Spleen (tissue), 7 donors: ENCODE measurements around the gene SIX5.

Experiments
- POLR2A ChIP-seq, 3 donors: fragments of 450-650 bp; IDR thresholded peaks; one replicate each; pipeline ENCODE4 v1.5.1; 2017; ENCODE audit warnings: antibody characterized with exemption in 3 of 3, mild to moderate bottlenecking in 1 of 3
- POLR2AphosphoS5 ChIP-seq, 3 donors: sonication (generic); formaldehyde crosslinking; IDR thresholded peaks; one replicate each; pipeline ENCODE4 v1.5.1; 2017; ENCODE audit warnings: antibody characterized with exemption in 3 of 3
- TF ChIP-seq, protein P1 (sequence below), 11 experiments: fragments of 200-600 bp in 7 of 11; fragments of 450-650 bp in 4 of 11; sonication (generic) in 4 of 11; IDR thresholded peaks in 8 of 11; conservative IDR thresholded peaks in 3 of 11; 1 replicate in 7 of 11; 2 replicates in 4 of 11; pipeline versions ENCODE4 v1.4.0 to v1.8.0; 2016 to 2021; ENCODE audit warnings: antibody characterized with exemption in 11 of 11, inconsistent platforms in 4 of 11, mild to moderate bottlenecking in 1 of 11
- donor health status: DM: no; HTN: no; CAD: no; lungs with moderate emphysema.
- donor health status: DM: no; HTN: no; CAD: no.
- donor health status: DM: no; HTN: no; CAD: no.

DNA sequence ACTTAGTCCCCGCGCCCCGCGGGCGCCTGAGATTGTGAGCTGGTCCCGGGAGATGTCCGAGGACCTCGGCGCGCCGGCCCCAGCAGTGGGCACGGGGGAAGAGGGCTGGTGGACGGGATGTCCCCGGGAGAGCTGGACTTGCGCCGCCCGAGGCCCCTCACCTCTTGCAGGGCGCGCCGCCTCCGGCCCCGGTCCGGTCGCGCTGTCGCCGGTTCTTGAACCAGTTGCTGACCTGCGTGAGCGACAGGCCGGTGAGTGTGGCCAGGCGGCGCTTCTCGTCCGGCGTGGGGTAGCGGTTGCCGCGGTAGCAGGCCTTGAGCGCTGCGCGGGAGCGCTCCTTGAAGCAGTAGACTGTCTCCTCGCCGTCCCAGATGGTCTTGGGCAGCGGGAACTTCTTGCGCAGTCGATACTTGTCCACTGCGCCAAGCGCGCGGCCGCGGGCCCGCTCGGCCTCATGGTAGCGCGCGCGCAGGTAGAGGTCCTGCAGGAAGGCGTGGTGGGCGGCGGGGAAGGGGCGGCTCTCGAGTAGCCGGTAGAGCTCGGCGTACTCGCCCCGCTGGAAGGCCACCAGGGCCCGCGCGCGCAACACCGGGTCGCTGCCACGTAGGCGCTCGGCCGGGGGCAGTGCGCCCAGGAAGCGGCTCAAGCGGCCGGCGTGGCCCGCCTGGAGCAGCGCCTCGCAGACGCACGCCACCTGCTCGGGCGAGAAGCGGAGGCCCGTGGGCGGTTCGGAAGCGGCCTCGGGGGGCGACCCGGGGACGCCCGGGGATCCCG is 984 bp downstream of the SIX5 start:
- TF ChIP-seq, protein P1, sequence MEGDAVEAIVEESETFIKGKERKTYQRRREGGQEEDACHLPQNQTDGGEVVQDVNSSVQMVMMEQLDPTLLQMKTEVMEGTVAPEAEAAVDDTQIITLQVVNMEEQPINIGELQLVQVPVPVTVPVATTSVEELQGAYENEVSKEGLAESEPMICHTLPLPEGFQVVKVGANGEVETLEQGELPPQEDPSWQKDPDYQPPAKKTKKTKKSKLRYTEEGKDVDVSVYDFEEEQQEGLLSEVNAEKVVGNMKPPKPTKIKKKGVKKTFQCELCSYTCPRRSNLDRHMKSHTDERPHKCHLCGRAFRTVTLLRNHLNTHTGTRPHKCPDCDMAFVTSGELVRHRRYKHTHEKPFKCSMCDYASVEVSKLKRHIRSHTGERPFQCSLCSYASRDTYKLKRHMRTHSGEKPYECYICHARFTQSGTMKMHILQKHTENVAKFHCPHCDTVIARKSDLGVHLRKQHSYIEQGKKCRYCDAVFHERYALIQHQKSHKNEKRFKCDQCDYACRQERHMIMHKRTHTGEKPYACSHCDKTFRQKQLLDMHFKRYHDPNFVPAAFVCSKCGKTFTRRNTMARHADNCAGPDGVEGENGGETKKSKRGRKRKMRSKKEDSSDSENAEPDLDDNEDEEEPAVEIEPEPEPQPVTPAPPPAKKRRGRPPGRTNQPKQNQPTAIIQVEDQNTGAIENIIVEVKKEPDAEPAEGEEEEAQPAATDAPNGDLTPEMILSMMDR (IDR thresholded peaks at IDR 0.05 in 8 of 11, conservative IDR thresholded peaks at IDR 0.05 in 3 of 11) = no peak
- TF ChIP-seq POLR2A (IDR thresholded peaks at IDR 0.05) = no peak
- peak; percentile 8 to 59 (median 52) for TF ChIP-seq POLR2AphosphoS5 (IDR thresholded peaks at IDR 0.05)
